HT-29 (cell line): ENCODE results near the gene GSAP. TPM values are rescaled to one million over a fixed set of nuclear protein-coding genes. Genes with fewer than 3 reads are reported as not detected.
"Not testable (repeated sequence)": the region's sequence is repeated elsewhere in the genome, so short reads cannot be mapped to it uniquely, and the experiment has no call there.

Experiments used
- DNase-seq: peaks from one replicate; pipeline ENCODE4 v3.0.0-alpha.2; 2015; ENCODE audit warnings: low spot score
- total RNA-seq: library from RNA; depleted of rRNA; stranded (reverse); fragments of >200 nt; shearing (Covaris generic); gene quantifications from 2 replicates; pipeline ENCODE4 v1.2.3, GENCODE V29; 2014

GSAP gene
- total RNA-seq, 1 experiment from 2014 or later: 3.7 TPM

GRCh38 chr7:77354914-77355313 lies 61.2 kb downstream of the GSAP start:
- DNase-seq: no peak

GRCh38 chr7:77354484-77354883 lies 61.7 kb downstream of the GSAP start:
- DNase-seq: no peak

- DNase-seq: no peak
Measured at GRCh38 chr7:77353911-77354310, 62.2 kb downstream of the GSAP start.

GRCh38 chr7:77353407-77353721 lies 62.8 kb downstream of the GSAP start:
- no peak for DNase-seq

DNA sequence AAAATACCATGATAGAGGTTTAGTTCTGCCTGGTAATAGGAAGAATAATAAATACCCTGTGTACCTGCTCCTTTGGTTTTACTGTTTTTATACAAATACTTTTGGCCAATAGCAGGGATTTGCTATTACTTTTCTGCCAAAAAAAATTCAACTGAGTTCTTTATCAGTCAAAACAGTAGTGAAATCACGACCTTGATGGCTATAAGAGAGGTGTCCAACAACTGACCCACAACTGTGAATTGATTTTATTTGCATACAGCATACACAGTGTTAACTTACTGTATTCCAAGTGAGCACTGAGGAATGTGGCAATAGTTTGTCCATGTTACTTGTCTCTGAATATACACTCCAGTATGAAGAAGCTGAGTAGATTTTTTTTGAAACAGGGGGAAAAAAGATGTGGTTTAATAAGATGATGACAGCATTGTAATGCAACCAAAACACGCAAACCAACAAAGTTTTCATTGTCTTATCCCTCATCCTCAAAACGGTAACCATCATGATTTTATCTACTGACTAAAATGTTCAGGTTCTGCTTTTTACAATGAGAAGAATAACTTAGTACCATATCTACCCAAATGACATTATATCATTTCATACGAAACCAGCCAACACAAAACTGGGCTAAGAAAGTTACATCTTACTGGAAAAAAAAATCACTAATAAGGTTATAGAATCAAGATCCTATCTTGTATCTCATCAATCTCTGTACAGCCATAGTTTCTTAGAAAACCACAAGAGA lies 63.3 kb downstream of the GSAP start:
- DNase-seq: no peak

GRCh38 chr7:77351539-77352004 lies 64.6 kb downstream of the GSAP start:
- DNase-seq: peak; percentile 26

- DNase-seq: no peak
Measured at GRCh38 chr7:77349141-77349540, 67.0 kb downstream of the GSAP start.

DNA sequence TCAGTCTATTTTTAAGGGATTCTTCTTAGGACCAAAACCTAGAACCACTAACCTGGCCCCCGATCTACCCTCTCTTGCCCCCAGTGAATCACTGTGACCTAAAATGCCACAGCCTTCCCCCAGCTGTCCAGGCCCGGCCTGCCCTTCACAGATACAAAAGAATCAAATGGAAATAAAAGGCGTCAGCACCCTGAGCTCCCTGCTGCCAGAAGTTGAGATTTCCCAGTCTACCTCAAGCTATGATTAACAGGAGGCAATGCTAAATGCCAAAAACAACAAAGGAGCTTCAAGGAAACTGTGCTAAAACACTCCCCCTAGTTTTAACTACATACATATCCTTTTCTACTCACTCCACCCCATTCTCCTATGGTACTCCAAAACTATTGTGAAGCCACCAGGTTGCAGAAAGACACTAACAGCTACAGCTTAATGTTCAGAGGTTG lies 67.8 kb downstream of the GSAP start:
- DNase-seq: no peak

DNA sequence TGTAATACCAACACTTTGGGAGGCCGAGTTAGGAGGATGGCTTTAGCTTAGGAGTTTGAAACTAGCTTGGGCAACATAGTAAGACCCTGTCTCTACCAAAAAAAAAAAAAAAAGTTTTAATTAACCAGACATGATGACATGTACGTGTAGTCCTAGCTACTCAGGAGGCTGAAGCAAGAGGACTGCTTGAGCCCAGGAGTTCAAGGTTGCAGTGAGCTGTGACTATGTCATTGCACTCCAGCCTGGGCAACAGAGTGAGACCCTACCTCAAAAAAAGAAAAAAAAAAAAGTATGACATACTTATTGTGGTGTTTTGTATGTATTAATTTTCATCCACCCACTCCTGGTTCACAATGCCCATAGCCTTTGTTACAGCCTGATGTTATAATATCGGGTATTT lies 69.7 kb downstream of the GSAP start:
- DNase-seq: no peak

DNA sequence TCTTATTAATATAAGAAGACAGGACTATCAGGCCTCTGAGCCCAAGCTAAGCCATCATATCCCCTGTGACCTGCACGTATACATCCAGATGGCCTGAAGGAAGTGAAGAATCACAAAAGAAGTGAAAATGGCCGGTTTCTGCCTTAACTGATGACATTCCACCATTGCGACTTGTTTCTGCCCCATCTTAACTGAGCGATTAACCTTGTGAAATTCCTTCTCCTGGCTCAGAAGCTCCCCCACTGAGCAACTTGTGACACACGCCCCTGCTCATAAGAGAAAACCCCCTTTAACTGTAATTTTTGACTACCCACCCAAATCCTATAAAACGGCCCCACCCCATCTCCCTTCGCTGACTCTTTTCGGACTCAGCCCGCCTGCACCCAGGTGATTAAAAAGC lies 70.7 kb downstream of the GSAP start:
- DNase-seq: not testable (repeated sequence)

- DNase-seq: no peak
Measured at GRCh38 chr7:77339726-77340125, 76.4 kb downstream of the GSAP start.

DNA sequence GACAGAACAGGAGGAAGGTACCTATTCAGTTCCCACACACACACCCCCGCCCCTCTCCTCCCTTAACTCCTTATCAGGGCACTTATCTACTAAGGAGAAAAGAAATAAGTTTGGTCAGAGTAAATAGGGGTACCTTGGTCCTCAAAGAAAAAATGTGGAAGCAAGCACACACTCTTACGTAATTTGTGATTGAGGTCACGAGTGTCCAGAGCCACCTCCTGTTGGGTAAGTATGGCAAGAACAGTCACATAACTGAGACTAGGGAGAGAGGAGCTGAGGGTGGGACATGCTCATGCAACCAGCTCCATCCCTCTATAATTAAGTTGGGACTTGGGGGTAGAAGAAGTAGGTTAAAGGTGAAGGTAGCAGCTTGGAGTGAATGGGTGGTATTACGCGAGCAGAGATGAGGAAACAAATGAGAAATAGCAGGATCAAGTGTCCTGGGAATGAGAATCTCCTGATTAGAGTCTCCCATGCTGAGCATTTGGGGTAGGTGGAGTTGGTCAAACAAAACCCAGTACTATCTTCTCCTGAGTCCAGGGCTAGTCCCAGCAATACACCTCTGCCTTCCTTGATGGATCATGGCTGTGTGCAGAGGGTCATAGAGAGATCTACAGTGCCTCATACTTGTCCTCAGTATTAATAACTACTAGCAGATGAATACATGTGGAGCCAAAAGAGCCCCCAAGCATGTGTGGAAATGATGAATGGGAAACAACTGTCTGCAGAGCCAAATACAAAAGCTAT lies 77.1 kb downstream of the GSAP start:
- no peak for DNase-seq

GRCh38 chr7:77338260-77338659 lies 77.9 kb downstream of the GSAP start:
- DNase-seq: no peak

DNA sequence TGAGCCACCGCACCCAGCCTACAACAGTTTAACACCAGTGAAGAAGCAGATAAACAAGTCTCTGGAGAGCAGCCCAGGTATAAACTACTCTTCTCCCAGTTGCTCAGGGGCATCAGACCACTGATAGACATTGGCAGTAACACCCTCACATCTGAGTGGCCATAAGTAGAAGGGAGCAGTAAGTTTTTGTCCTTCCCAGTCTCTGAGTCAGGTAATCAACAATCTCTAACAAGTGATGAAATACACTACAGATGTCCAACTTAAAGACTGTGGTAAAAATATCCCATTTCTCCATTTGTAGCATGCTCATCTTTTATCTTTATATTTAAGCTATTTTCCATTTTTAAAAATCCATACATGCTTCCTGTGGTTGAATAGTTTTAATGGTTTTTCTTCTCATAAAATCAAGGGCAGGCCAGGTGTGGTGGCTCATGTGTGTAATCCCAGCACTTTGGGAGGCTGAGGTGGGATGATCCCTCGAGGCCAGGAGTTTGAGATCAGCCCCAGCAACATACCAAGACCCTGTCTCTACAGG lies 78.6 kb downstream of the GSAP start:
- no peak for DNase-seq

DNA sequence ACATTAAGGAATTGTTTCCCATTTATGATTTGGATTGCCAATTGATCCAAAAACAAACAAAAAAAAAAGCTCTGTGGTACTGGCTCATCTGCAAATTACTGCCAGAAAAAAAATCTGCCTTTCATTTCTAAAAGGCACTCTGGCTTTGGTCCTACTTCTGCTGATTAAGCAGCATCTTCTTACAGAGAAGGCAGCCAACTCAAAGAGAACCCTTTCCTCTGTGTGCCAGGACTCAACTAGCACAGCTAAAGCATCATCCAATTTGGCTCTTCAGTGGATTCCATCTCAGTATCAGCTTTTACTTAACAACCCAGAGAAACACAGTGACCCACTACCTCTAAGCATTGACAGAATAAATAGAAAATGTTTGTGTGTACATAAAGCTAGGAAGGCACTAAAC lies 80.6 kb downstream of the GSAP start:
- no peak for DNase-seq

GRCh38 chr7:77334039-77334438 lies 82.1 kb downstream of the GSAP start:
- not testable (repeated sequence) for DNase-seq

GRCh38 chr7:77331938-77332695 lies 84.0 kb downstream of the GSAP start:
- DNase-seq: peak; percentile 94

GRCh38 chr7:77330169-77330882 lies 85.8 kb downstream of the GSAP start:
- peak; percentile 53 for DNase-seq

DNA sequence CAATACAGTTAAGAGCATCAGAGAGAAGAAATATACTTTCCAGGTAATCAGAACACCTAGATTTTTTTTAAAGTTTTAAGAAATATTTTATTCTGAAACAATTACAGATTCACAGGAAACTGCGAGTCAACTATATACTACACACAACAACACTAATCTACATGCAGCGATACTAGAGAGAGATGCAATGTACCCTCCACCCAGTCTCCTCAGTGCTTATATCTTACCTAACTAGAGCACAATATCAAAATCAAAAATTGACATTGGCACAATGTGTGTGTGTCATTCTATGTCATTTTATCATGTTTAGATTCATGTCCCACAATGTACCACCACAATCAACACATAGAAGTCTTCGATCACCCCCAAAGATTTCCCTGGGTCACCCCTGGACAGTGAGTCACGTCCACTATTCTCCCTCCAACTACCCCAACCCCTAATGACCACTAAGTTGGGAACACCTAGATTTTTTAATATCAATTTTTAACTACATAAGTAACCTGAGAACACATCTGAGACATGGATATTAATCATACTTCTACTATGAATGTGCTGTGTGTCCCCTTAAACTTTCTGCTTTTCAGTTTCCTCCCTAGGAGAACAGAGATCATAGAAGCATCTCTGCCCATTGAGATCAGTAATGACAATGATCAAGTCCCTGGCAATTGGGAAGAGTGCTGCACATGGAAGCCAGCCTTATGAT lies 86.5 kb downstream of the GSAP start:
- DNase-seq: no peak

DNA sequence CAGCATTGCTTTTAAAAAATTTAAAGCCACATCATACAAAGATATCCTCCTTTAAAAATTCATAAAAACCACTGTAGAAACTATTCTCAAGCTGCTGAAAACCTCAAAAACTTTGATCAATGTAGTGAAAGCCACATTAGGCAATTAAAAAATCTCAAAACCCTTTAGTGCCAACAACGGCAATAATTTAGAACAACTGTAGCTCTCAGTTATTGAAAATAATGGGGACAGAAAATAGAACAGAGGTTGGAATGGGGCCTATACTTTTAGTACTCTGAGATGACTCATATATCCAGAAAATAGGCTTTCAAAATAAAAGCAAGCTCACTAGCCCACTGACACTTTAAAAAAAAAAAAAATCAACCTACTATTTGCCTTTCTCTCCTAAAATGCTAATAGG lies 87.5 kb downstream of the GSAP start:
- no peak for DNase-seq
